HG02938 (cell line): ENCODE data around the gene ABL1.
"Not testable (repeated sequence)": the region's sequence is repeated elsewhere in the genome, so short reads cannot be mapped to it uniquely, and the experiment has no call there.

Source experiments
- ATAC-seq: cut with Tn5 transposase; IDR thresholded peaks from one replicate; pipeline ENCODE4 v1.9.1; 2021; ENCODE audit warnings: mild to moderate bottlenecking, moderate library complexity; ENCODE audit not compliant: unreplicated experiment

ABL1 gene

GRCh38 chr9:130901498-130902203 lies 66.6 kb downstream of the ABL1 start:
- ATAC-seq: no peak

GRCh38 chr9:130902204-130903185 lies 67.4 kb downstream of the ABL1 start:
- no peak for ATAC-seq

GRCh38 chr9:130903194-130904069 lies 68.4 kb downstream of the ABL1 start:
- ATAC-seq: no peak

- ATAC-seq: no peak
Measured at GRCh38 chr9:130904070-130905044, 69.3 kb downstream of the ABL1 start.

- ATAC-seq: no peak
Measured at GRCh38 chr9:130905125-130905901, 70.3 kb downstream of the ABL1 start.

GRCh38 chr9:130905902-130906734 lies 71.1 kb downstream of the ABL1 start:
- ATAC-seq: no peak

GRCh38 chr9:130906735-130907416 lies 71.8 kb downstream of the ABL1 start:
- no peak for ATAC-seq

GRCh38 chr9:130908146-130908877 lies 73.3 kb downstream of the ABL1 start:
- no peak for ATAC-seq

- ATAC-seq: no peak
Measured at GRCh38 chr9:130908878-130909355, 73.9 kb downstream of the ABL1 start.

GRCh38 chr9:130910041-130910440 lies 75.0 kb downstream of the ABL1 start:
- not testable (repeated sequence) for ATAC-seq

GRCh38 chr9:130910670-130911069 lies 75.6 kb downstream of the ABL1 start:
- ATAC-seq: not testable (repeated sequence)

GRCh38 chr9:130911254-130912049 lies 76.4 kb downstream of the ABL1 start:
- ATAC-seq: no peak

- no peak for ATAC-seq
Measured at GRCh38 chr9:130912932-130913598, 78.0 kb downstream of the ABL1 start.

GRCh38 chr9:130913599-130914416 lies 78.8 kb downstream of the ABL1 start:
- ATAC-seq: no peak
